Activated naive CD4-positive, alpha-beta T cell treated with anti-CD3 and anti-CD28 coated beads, Interleukin-2, amount 50 U/mL, for 16 hours (primary cell): Measurements from ENCODE around the gene LIMD2.

Experiments
- DNase-seq: peaks from one replicate; pipeline ENCODE4 v3.0.0-alpha.2; 2020

LIMD2 gene

DNA sequence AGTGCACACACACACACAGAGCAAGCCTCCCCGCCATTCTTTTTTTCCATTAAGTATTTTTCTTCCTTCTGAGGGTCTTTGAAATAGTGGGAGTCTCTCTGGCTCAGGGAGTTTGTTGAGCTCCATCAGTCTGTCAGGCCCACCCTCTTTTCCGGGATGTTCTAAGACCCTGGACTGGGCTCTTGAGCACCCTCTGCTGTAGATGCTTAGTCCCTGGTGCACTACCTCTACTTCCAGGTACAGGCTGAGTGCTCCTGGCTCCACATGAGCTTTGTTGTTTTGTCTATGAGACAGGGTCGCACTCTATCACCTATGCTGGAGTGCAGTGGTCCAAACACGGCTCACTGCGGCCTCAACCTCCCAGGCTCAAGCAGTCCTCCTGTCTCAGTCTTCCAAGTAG is 20.7 kb downstream of the LIMD2 start:
- no peak for DNase-seq

DNA sequence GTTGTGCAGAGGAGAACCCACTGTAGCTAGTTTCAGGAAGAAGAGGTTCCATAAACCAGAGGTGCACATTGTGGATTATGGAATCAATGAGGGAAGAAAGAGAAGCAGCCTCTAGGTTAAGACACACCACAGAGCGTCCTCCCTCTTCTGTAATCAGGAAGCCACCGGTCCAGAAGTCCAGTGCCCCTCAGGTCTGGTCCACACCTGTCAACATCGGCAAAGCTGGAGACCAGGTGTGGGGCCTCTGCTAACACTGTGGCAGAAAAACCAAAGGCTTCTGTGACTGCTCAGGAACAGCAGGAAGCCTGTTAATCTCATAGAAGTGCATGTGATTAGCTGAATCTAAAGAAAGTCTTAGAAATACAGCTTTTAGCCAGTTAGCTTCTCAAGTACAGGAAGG is 23.3 kb downstream of the LIMD2 start:
- DNase-seq: no peak

DNA sequence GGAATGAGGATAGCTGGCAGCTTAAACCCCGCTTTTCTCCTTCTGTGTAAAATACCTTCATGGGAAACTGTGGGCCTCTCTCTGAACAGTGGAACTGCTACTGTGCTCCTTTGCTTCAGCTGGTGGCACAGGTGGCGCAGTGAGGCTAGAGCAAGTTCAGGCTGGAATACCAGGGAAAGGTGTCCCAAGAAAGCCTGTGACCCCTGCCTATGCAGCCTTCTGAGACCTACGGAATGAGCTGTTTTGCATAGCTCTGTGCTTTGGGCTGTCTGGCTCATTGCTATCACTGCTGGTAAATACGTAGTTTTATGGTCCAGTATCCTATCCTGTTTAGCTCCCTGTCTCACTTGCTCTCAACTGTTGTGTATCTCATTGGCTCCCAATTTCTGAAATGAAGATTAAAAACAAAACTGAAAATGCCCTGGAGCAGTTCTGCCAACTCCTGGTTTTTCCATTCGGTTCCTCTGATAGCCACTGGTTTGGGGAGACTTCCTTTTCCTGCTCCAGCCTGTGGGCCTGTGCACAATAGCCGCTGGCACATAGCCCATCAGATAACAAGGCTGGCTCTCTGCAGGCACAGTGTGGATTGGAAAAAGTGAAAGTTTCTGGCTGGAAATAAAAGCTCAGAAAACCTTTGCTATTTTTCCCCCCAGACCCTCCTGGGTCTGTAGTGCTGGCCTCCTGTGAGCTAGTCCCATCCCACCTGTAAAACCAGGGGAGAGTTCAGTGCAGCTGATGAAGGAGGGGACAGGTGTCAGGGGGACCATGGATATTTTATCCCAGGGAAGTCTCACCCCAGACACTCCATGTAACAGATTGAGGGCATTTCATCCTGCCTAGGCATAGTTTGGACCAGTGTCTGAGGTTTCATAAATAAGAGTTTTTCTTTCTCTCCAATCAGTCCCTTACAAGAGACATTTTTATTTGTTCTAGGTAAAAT is 24.0 kb downstream of the LIMD2 start:
- no peak for DNase-seq

DNA sequence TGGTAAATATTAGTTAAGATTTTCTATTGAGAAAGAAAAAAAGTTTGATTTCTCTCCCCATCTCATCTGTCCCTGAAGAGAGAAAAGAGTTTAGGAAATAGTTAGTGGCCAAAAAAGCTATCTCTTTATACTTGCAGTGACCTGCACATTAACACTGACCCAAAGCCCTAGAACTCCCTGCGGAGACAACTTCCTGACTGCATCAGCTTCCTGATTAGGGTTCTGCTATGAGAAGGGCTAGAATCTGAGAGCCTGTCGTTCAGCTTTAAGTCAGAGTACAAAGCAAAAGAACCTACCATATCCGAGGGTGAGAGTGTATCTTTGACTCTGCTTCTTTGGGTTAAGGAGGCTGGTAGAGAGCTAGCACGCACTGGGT is 24.7 kb downstream of the LIMD2 start:
- DNase-seq: no peak

DNA sequence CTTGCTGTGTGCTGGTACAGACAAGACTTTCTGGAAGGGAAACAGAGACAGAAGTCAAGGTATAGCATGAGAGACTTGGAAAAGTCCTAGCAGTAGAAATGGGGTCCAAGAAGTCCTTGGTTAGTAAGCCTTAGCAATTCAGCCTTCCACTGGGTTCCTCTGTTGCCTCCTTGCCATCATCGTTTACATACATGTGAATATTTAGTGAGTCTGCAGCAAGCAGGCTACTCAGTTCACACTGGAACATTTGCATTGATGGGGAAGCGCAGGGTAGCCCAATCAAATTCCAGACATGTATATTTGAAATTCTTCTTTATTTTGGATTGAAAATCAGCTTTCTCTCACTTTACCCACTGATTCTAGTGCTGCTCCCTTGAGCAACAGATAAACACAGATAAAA is 27.1 kb downstream of the LIMD2 start:
- no peak for DNase-seq

DNA sequence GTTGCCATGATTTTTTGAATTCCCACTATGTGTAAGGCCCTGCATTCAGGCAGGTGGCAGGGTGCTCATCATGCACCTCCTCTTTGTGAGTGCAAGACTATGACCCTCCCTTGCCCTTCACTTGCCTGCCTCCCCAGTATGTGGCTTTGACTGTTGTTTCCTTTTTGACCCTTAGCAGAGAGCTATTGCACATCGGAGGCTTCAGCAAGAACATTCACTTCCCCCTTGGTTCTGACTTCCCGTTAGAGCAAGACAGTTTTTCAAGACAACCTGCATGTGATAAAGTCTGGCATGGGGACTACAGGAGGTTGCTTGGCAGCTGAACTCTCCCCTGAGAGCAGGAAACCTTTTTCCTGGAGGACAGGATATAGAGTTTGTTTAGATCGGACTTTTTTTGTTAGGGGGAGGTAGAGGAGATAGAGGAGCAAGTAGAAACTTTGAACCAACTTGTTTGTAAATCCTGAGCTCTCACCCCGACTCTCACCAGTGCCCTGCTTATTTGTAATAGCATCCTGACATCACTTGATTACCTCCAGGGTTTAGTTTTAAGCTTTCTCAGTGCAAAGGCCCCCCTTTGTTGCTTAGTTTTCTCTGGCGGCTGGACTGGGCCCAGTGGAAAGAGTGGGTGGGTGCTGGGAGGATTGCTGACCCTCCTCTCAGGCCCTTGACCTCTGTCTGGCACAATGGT is 34.3 kb downstream of the LIMD2 start:
- DNase-seq: no peak

DNA sequence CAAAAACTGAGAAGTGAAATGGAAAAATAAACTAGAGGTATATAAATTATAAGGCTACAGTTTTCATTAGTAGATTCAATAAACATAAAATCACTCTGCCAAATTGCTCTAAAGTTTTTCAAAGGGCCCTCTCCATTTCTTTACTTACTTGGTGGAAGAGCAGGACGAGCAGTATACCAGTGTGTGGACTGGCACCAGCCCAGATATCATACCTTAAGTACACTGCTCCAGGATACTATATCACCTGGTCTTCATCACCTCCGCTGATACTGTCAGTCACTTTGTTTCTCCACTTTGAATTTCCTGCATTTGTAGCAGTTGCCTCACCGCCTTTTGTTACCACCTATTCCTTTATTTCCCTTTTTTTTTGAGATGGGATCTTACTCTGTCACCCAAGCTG is 40.1 kb downstream of the LIMD2 start:
- no peak for DNase-seq

DNA sequence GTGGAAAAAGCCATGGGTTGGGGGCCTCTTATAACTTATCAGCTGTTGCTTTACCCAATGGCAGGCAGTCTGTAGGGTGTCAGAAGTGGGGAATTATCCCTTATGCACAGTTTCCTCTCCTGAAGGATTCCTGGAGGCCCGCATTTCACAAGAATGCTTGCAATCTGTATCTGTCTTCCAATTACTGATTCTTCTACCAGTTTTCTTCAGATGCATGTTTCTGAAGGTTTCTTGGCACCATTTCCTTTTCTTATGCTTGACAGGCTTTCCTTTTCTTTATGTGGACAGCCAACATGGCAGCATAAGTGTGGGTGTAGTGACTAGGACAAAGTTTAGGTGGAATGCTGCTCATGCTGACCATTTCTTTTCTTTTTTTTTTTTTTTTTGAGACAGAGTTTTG is 41.6 kb downstream of the LIMD2 start:
- DNase-seq: no peak

DNA sequence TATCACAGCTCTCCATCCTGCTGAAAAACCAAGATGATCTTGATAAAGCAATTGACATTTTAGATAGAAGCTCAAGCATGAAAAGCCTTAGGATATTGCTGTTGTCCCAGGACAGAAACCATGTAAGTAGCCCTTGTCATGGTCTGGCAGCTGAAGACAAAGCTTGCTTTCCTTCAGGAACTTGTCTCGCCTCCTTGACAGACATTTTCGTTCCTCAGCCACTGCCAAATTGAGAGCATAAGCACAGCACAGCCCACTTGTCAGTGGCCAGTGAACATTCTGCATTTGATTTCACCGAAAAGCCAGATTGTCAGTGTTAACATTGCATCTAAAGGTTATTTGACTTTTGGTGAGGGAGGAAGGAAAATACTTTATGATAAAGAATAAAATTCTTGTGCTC is 42.1 kb downstream of the LIMD2 start:
- DNase-seq: no peak

DNA sequence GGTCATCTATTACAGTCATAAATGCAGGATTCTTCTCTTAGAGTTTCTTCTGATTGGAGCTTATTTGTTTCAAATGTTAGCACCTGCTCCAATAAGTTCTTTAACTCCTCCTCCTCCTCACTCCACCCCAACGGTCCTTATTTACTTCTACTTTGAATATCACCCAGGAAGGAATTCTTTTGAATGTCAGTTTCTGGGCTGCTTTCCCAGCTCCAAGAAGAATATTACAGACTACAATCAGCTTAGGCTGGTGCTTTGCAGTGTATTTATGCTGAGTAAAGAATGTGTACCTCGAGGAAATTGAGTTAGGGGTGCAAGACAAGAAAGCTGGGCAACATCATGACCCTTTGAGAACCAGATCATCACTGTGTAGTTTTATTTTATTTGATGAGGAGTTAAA is 46.9 kb downstream of the LIMD2 start:
- no peak for DNase-seq

DNA sequence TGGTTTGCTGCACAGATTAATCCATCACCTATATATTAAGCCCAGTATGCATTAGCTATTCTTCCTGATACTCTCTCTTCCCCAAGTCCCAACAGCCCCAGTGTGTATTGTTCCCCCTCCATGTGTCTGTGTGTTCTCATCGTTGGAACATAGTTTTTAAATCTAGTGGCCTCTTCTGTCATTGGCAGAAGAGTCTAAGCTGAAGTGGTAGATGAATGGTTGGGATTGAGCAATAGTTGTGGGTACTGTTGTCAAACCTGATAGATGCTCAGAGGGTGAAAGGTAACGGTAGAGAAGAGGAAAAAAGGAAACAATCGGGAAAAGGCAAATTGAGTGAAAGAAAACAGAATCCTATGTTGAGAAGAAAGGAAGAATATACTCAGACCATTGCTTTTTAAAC is 47.8 kb downstream of the LIMD2 start:
- DNase-seq: no peak

DNA sequence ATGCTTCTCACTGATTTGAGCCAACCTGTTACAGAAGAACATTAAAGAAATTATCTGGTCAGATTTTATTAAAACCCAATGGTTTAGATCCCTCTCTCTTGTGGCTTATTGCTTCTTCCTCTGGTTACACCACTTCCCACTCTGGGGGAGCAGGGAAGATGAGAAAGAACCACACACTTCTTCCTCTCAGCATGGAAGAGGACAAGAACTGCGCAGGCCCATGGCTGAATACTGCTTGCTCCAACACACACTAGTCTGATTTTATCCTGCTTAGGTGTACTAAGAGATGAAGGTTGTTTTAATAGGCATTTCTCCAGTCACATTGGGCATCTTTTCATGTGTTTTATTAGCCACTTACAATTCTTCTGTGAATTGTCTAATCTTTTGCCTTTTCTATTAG is 50.1 kb downstream of the LIMD2 start:
- no peak for DNase-seq

DNA sequence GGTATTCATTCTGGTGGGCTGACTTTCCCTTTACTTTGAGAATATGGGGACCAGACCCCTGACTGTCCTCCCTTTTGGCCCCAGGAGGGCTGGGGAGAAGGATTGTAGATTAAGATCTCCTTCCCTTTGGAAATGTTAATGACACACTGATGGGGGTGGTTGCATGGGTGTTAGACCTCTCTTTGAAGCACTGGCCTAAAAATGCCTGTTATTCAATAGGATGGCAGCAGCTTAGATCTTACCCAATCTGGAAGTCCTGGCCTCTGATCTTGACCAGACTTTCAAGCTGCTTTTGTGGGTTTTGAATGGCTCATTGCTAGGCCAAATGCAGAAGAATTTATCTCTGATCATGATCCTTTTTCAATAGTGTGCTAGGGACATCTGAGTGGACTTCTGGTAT is 52.0 kb downstream of the LIMD2 start:
- DNase-seq: no peak

DNA sequence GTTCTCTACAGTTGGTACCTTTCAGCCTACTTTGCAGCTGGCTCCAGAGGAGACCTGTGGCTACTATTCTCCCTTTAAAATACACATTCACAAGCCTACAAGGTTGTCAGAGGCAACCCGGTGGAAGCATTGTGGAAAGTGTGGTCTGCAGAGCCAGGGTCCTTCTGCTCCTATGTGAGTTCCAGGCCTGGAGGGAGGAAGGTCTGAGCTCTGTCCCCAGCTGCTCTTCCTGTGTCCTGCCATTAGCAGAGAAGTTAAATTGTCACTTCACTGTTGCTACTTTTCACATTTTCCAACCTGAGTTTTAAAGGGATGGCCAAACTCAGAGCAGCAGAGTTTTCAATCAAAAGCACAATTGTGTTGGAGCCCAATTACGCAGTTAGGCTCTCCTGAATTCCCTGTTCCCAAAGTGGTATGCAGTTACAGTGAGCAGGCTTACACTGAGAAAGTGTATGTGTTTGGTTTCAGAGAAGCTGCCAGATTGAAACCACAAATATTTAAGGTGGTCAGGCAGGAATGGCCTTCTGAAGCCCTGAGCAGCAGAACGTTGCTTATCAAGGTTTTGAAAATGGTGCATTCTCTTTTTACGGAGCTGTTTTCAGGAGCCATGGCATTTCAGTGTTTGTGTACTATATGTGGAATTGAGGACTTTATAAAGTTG is 52.7 kb downstream of the LIMD2 start:
- no peak for DNase-seq

DNA sequence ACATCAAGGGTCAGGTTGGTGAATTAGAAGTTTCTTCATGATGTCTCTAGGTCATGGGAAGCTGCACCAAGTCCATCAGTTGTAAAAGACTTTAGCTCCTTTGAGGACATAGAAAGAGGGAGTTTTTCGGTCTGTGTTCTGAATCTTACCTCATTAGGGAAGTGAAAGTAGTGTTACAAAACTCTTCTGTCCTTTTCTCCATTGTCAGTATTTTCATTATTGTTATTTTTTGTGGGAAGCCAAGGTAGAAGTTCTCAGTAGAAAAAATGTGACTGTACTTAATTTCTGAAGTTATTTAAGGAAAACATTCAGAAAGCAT is 53.5 kb downstream of the LIMD2 start:
- no peak for DNase-seq
